ENCODE measurements around the gene TNNI2. TPM values are rescaled to one million over a fixed set of nuclear protein-coding genes. Genes with fewer than 3 reads are reported as not detected.
"Not testable (repeated sequence)": the region's sequence is repeated elsewhere in the genome, so short reads cannot be mapped to it uniquely, and the experiment has no call there.

TNNI2 gene
- total and polyA plus RNA-seq, 8 donors: 0.24 to 8.5 (median 0.52) TPM; not detected in 1

DNA sequence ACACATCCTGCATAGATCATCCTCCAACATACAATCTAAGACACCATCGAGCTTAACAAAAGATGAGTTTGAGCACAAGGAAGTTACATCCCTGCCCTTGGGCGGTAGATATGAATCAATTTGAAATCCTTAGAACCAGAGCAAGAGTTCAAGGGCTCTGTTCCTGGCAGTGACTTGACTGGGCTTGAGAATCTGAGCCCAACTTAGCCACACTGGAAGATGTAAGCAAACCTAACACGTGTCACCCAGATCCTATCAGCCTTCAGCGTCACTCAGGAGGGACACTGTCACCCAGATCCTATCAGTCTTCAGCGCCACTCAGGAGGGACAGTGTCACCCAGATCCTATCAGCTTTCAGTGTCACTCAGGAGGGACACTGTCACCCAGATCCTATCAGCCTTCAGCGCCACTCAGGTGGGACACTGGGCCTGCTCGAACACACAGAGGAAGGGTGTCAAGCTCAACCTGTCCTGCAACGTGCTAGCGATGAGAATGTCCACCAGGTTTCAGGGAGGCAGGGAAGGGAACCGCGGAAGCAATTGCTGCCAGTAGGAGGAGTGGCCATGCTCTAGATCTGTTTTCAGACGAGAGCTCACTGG lies 42.3 kb upstream of the TNNI2 start:
- H3K27me3 ChIP-seq: peaks cover 0 to 55% of the 10 kb centered on the region in 2 donors
- H3K36me3 ChIP-seq: no peaks in the 10 kb centered on the region
- no peak for DNase-seq
- H3K4me1 ChIP-seq: peaks cover 0 to 7% of the 10 kb centered on the region in 2 donors
- no peaks in the 10 kb centered on the region for H3K9me3 ChIP-seq
- no peak overlapping the region for H3K27ac ChIP-seq
- TF ChIP-seq, protein P1, sequence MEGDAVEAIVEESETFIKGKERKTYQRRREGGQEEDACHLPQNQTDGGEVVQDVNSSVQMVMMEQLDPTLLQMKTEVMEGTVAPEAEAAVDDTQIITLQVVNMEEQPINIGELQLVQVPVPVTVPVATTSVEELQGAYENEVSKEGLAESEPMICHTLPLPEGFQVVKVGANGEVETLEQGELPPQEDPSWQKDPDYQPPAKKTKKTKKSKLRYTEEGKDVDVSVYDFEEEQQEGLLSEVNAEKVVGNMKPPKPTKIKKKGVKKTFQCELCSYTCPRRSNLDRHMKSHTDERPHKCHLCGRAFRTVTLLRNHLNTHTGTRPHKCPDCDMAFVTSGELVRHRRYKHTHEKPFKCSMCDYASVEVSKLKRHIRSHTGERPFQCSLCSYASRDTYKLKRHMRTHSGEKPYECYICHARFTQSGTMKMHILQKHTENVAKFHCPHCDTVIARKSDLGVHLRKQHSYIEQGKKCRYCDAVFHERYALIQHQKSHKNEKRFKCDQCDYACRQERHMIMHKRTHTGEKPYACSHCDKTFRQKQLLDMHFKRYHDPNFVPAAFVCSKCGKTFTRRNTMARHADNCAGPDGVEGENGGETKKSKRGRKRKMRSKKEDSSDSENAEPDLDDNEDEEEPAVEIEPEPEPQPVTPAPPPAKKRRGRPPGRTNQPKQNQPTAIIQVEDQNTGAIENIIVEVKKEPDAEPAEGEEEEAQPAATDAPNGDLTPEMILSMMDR (IDR thresholded peaks at IDR 0.05): no peak
- H3K4me3 ChIP-seq: no peak overlapping the region
- no peak for ATAC-seq
- intact Hi-C loops (cut with DNase I): no loop called here

DNA sequence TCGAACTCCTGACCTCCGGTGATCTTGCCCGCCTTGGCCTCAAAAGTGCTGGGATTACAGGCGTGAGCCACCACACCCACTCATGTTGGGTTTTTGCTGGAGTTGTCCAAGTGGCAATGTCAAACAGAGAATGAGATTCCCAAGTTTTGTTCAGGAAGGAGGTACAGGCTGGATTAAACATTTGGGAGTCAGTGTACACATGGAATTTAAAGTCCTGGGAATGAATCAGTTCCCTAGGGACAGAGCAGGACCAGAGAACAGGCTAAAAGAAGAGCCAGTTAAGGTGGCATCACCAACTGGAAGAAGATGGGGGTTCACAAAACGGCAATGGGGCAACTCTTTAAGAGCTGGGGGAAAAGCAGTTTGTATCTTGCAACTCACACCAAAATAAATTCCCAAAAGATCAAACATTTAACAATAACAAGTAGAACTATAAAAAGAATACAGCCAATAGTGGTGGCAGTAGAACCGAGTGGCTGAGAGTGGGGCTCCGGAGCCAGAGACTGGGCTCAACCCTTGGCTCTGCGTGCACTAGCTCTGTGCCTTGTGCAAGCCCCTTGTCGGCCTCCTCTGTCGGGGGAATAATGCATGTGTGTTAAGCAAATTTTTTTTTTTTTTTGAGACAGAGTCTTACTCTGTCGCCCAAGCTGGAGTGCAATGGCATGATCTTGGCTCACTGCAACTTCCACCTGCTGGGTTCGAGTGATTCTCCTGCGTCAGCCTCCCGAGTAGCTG lies 41.2 kb upstream of the TNNI2 start:
- H3K4me3 ChIP-seq: no peak overlapping the region
- peaks cover 0 to 56% of the 10 kb centered on the region in 2 donors for H3K27me3 ChIP-seq
- intact Hi-C loops (cut with DNase I): no loop called here
- no peak overlapping the region for H3K27ac ChIP-seq
- no peaks in the 10 kb centered on the region for H3K36me3 ChIP-seq
- TF ChIP-seq, protein P1 (IDR thresholded peaks at IDR 0.05): no peak
- ATAC-seq: no peak
- H3K9me3 ChIP-seq: no peaks in the 10 kb centered on the region
- peaks cover 0 to 3% of the 10 kb centered on the region in 2 donors for H3K4me1 ChIP-seq
- DNase-seq: no peak

DNA sequence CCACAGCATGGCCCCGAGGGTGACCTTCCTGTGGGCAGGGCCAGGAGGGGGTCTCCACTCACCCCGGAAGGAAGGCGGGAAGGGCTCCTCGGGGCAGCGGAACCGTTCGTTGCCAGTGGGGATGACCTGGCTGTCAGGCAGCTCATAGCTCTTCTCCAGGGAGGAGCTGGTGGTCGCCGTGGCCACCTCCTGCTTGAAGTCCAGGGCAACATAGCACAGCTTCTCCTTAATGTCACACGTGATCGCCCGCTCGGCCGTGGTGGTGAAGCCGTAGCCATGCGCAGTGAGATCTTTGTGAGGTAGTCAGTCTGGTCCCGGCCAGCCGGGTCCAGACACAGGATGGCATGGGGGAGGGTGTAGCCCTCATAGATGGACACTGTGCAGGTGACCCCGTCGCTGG lies 35.5 kb upstream of the TNNI2 start:
- Histone ChIP-seq H3K9me3 (no peaks in the 10 kb centered on the region), H3K4me3 (no peak overlapping the region), H3K36me3 (no peaks in the 10 kb centered on the region), H3K27ac (no peak overlapping the region), H3K4me1 (peaks cover 0 to 8% of the 10 kb centered on the region in 2 donors), H3K27me3 (peaks cover 13 to 66% of the 10 kb centered on the region in 2 donors)
- TF ChIP-seq, protein P1 (IDR thresholded peaks at IDR 0.05): no peak
- DNase-seq (no peak), ATAC-seq (no peak)
- intact Hi-C loops (cut with DNase I): no loop called here

DNA sequence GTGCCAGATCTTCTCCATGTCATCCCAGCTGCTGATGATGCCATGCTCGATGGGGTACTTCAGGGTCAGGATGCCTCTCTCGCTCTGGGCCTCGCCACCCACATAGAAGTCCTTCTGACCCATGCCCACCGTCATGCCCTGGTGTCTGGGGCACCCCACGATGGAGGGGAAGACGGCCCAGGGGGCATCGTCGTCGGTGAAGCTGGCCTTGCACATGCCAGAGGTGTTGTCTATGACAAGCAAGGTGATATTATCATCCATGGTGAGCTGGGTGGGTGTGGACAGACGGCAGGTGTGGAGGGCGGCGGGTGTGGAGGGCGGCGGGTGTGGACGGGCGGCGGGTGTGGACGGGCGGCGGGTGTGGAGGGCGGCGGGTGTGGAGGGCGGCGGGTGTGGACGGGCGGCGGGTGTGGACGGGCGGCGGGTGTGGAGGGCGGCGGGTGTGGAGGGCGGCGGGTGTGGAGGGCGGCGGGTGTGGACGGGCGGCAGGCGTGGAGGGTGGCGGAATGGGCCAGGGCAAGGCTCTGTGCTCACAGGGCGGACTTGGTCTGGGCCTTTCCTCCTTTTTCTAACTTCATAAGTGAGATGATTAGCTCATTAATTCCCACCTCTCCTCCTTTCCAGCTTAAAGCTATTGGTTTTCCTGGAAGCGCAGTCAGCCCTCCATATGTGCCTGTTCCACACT lies 34.8 kb upstream of the TNNI2 start:
- H3K27me3 ChIP-seq: peaks cover 13 to 58% of the 10 kb centered on the region in 2 donors
- H3K9me3 ChIP-seq; H3K4me3 ChIP-seq; DNase-seq; H3K4me1 ChIP-seq; intact Hi-C loops (cut with DNase I); H3K36me3 ChIP-seq; ATAC-seq; H3K27ac ChIP-seq: not testable (repeated sequence)

DNA sequence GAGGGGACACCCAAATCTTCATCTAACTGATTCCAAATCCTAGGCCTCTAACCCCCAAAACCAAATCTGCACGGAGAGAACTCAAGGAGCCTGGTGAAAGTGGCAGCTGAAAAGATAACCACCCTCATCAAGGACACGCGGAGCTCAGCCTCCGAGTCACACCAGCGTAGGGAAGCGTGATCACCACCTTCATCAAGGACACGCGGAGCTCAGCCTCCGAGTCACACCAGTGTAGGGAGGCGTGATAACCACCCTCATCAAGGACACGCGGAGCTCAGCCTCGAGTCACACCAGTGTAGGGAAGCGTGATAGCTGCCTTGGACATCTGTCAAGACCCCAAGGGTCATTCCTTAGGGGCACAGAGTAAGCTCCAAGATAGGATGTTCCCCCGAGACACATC lies 33.3 kb upstream of the TNNI2 start:
- ATAC-seq (no peak), DNase-seq (no peak)
- TF ChIP-seq, protein P1 (IDR thresholded peaks at IDR 0.05): no peak
- Histone ChIP-seq H3K4me1 (peaks cover 0 to 11% of the 10 kb centered on the region in 2 donors), H3K4me3 (no peak overlapping the region), H3K9me3 (no peaks in the 10 kb centered on the region), H3K27ac (no peak overlapping the region), H3K36me3 (no peaks in the 10 kb centered on the region), H3K27me3 (peaks cover 13 to 44% of the 10 kb centered on the region in 2 donors)
- intact Hi-C loops (cut with DNase I): no loop called here

Measured in left lung (tissue), 10 donors.